ENCODE results near the gene KCP. TPM values are rescaled to one million over a fixed set of nuclear protein-coding genes. Genes with fewer than 3 reads are reported as not detected.

KCP gene
- total RNA-seq, 3 donors from 2014 or later = 0.33 to 2.2 (median 0.88) TPM

DNA sequence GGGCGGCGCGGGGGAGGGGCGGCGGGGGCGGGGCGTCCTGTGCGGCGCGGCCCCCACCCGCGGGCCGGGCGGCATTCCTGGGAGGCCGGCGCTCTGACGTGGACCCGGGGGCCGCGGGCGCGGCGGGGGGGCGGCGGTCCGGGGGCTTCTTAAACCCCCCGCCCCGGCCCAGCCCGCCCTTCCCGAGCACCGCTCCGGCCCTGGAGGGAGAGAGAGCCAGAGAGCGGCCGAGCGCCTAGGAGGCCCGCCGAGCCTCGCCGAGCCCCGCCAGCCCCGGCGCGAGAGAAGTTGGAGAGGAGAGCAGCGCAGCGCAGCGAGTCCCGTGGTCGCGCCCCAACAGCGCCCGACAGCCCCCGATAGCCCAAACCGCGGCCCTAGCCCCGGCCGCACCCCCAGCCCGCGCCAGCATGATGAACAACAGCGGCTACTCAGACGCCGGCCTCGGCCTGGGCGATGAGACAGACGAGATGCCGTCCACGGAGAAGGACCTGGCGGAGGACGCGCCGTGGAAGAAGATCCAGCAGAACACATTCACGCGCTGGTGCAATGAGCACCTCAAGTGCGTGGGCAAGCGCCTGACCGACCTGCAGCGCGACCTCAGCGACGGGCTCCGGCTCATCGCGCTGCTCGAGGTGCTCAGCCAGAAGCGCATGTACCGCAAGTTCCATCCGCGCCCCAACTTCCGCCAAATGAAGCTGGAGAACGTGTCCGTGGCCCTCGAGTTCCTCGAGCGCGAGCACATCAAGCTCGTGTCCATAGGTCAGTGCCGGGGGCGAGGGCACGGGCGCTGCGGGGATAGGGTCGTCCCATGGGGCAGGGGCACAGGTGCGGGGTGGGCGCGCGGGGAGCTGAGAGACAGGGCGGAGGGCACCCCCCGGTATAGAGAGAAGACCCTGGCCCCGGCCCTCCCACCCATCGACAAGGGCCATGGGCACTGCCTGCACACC is 80.0 kb downstream of the KCP start, which contains the start of gene FLNC:
Gene FLNC (plus strand): TSS at position 176 of the 947 bp plus-strand sequence. CDS start 232 bp downstream, at position 408.
- DNase-seq (ENCODE audit: low spot score in 2 of 2) = peak in 1 of 2 donors; percentile 41
- intact Hi-C loops (cut with DNase I; ENCODE audit: low total_unique reads) = no loop called here
- peaks cover 0 to 7% of the 10 kb centered on the region in 2 donors for H3K4me1 ChIP-seq
- H3K27me3 ChIP-seq = peaks cover 0 to 9% of the 10 kb centered on the region in 2 donors
- no peaks in the 10 kb centered on the region for H3K9me3 ChIP-seq
- no peaks in the 10 kb centered on the region for H3K36me3 ChIP-seq
- TF ChIP-seq CTCF (IDR thresholded peaks at IDR 0.05) (no peak), POLR2AphosphoS5 (IDR thresholded peaks at IDR 0.05) (peak in 2 of 3 donors; percentile 23 to 40)
- H3K27ac ChIP-seq = peak within 1 kb of the TSS; percentile 33 to 90
- peak within 1 kb of the TSS; percentile 51 to 85 (median 53) for H3K4me3 ChIP-seq

DNA sequence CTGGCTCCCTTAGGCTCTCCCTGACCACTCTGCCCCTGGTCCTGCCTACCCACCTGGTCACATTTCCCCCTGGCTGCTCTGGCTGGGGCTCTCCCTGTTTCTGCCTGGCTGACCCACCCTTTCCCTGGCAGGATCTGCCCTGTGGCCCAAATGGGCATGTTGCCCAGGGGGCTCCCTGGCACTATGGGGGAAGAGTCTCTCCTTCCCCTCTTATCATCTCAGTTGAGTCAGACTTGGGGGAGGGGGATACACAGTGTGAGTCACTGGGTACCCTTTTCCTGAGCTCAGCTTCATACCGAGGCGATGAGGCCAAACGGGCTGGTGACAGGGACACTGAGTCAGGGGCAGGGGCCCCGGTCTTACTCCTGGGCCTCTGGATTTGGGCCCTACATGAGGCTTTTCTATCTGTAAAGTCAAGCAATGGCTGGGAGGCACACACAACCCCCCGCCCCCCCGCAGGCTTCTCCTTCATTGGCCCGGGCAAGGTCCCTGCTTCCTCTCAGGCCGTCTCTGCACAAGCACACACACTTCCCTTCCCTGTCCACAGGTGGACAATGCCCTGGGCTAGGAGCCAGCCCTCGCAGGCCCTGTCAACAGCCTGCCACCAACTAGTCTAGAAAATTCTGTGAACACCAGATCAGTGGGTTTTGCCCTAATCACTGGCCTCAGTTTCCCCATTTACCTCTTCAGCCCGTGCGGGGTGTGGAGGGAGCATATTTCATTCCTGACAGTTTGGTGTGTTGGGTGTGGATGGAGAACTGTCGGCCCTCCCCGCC is 80.9 kb downstream of the KCP start:
- H3K27ac ChIP-seq = peak overlapping the region in 1 of 2 donors; percentile 90
- no peaks in the 10 kb centered on the region for H3K36me3 ChIP-seq
- H3K4me1 ChIP-seq = peaks cover 0 to 7% of the 10 kb centered on the region in 2 donors
- TF ChIP-seq CTCF (IDR thresholded peaks at IDR 0.05) = no peak
- TF ChIP-seq POLR2AphosphoS5 (IDR thresholded peaks at IDR 0.05) = no peak
- no peak for TF ChIP-seq POLR2A (IDR thresholded peaks at IDR 0.05)
- peak overlapping the region; percentile 51 to 85 (median 53) for H3K4me3 ChIP-seq
- intact Hi-C loops (cut with DNase I; ENCODE audit: low total_unique reads) = no loop called here
- no peaks in the 10 kb centered on the region for H3K9me3 ChIP-seq
- H3K27me3 ChIP-seq = peaks cover 0 to 9% of the 10 kb centered on the region in 2 donors
- no peak for DNase-seq (ENCODE audit: low spot score in 2 of 2)

DNA sequence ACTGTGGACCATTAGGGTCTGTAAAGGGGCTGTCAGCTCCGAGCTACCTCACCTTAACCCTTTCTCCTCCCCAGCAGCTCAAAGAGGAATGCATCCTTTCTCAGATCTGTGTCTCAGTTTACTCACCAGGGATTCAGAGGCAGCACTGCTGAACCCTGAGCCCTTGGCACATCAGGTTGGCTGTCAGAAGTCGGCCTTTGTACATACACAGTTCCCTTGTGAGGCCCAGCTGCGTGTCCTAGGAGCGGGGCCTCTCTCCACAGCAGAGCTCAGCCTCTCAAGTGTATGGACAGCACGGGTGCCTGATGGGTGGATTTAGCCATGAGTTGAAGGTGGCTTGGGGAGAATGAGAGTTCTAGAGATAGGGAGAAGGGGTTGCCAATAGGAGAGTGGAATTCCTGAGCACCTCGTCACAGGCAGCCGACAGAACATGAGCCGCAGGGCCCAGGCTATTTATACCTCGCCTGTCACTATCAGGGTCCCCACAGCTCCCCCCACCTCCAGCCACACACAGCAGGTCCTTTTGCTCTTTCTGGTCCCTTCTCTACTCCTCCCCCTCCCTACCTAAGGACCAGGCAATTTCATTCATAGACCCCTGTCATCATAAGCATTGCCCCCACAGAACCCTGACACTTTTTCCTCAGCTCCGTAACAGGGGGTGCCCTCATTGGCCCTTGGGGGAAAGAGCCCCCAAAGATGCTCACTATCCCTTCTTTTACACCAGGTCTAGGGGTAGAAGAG is 82.4 kb downstream of the KCP start:
- no peak overlapping the region for H3K4me3 ChIP-seq
- DNase-seq (ENCODE audit: low spot score in 2 of 2) = no peak
- intact Hi-C loops (cut with DNase I; ENCODE audit: low total_unique reads) = no loop called here
- H3K9me3 ChIP-seq = no peaks in the 10 kb centered on the region
- H3K27ac ChIP-seq = no peak overlapping the region
- no peaks in the 10 kb centered on the region for H3K36me3 ChIP-seq
- TF ChIP-seq CTCF (IDR thresholded peaks at IDR 0.05) = no peak
- no peak for TF ChIP-seq POLR2A (IDR thresholded peaks at IDR 0.05)
- no peak for TF ChIP-seq POLR2AphosphoS5 (IDR thresholded peaks at IDR 0.05)
- no peaks in the 10 kb centered on the region for H3K4me1 ChIP-seq
- H3K27me3 ChIP-seq = peaks cover 0 to 9% of the 10 kb centered on the region in 2 donors

- Histone ChIP-seq H3K9me3 (no peaks in the 10 kb centered on the region), H3K4me1 (no peaks in the 10 kb centered on the region), H3K36me3 (no peaks in the 10 kb centered on the region), H3K27ac (no peak overlapping the region), H3K4me3 (no peak overlapping the region), H3K27me3 (peaks cover 0 to 9% of the 10 kb centered on the region in 2 donors)
- TF ChIP-seq CTCF (IDR thresholded peaks at IDR 0.05) (no peak), POLR2AphosphoS5 (IDR thresholded peaks at IDR 0.05) (no peak), POLR2A (IDR thresholded peaks at IDR 0.05) (no peak)
- DNase-seq (ENCODE audit: low spot score in 2 of 2) = no peak
- intact Hi-C loops (cut with DNase I; ENCODE audit: low total_unique reads) = no loop called here
These were observed 83.1 kb downstream of the KCP start for GRCh38 chr7:128827248-128827958.

Data from breast epithelium (tissue), 4 donors.